Stromal cell of bone marrow (primary cell): ENCODE measurements around the gene DTX3.
"Not testable (repeated sequence)": the region's sequence is repeated elsewhere in the genome, so short reads cannot be mapped to it uniquely, and the experiment has no call there.

Source experiments
- DNase-seq: peaks from one replicate; pipeline ENCODE4 v3.0.0-alpha.2; 2012; ENCODE audit warnings: low read depth

DTX3 gene

GRCh38 chr12:57583008-57583831 lies 21.4 kb upstream of the DTX3 start:
- peak; percentile 50 for DNase-seq

GRCh38 chr12:57584050-57584449 lies 20.6 kb upstream of the DTX3 start:
- no peak for DNase-seq

GRCh38 chr12:57584690-57585089 lies 19.9 kb upstream of the DTX3 start:
- no peak for DNase-seq

- DNase-seq, result no peak
Observed at GRCh38 chr12:57585156-57585555, 19.5 kb upstream of the DTX3 start.

GRCh38 chr12:57586128-57586527 lies 18.5 kb upstream of the DTX3 start:
- no peak for DNase-seq

GRCh38 chr12:57586832-57587429 lies 17.7 kb upstream of the DTX3 start:
- DNase-seq, result no peak

GRCh38 chr12:57588951-57589610 lies 15.5 kb upstream of the DTX3 start:
- DNase-seq, result not testable (repeated sequence)

- DNase-seq, result no peak
Observed at GRCh38 chr12:57590479-57590863, 14.2 kb upstream of the DTX3 start.

- DNase-seq, result no peak
Observed at GRCh38 chr12:57590864-57591781, 13.5 kb upstream of the DTX3 start, which contains the start of gene PIP4K2C. Gene PIP4K2C, plus strand, starts transcription at chr12:57591192. Its CDS starts 98 bp downstream, at chr12:57591290.

GRCh38 chr12:57591782-57592325 lies 12.8 kb upstream of the DTX3 start:
- DNase-seq, result no peak

GRCh38 chr12:57592551-57593165 lies 12.0 kb upstream of the DTX3 start:
- no peak for DNase-seq

- DNase-seq, result no peak
Observed at GRCh38 chr12:57593187-57593586, 11.4 kb upstream of the DTX3 start.

GRCh38 chr12:57600395-57600794 lies 4.2 kb upstream of the DTX3 start:
- DNase-seq, result no peak

- no peak for DNase-seq
Observed at GRCh38 chr12:57602544-57602943, 2.1 kb upstream of the DTX3 start.

GRCh38 chr12:57603324-57603723 lies 1.3 kb upstream of the DTX3 start:
- no peak for DNase-seq

GRCh38 chr12:57603815-57604453 lies 690 bp upstream of the DTX3 start:
- DNase-seq, result peak; percentile 75

GRCh38 chr12:57604992-57605810 lies 577 bp downstream of the DTX3 start:
- no peak for DNase-seq

- no peak for DNase-seq
Observed at GRCh38 chr12:57605811-57606311, 1.2 kb downstream of the DTX3 start.

- no peak for DNase-seq
Observed at GRCh38 chr12:57606399-57606798, 1.8 kb downstream of the DTX3 start.

- DNase-seq, result no peak
Observed at GRCh38 chr12:57606821-57607220, 2.2 kb downstream of the DTX3 start.
